Midbrain (tissue), 1 donor: ENCODE measurements around the gene ZHX3.

Experiments used
- DNase-seq: peaks from one replicate; lab custom pipeline; 2025; lab: John Stamatoyannopoulos, UW

The ZHX3 gene

DNA sequence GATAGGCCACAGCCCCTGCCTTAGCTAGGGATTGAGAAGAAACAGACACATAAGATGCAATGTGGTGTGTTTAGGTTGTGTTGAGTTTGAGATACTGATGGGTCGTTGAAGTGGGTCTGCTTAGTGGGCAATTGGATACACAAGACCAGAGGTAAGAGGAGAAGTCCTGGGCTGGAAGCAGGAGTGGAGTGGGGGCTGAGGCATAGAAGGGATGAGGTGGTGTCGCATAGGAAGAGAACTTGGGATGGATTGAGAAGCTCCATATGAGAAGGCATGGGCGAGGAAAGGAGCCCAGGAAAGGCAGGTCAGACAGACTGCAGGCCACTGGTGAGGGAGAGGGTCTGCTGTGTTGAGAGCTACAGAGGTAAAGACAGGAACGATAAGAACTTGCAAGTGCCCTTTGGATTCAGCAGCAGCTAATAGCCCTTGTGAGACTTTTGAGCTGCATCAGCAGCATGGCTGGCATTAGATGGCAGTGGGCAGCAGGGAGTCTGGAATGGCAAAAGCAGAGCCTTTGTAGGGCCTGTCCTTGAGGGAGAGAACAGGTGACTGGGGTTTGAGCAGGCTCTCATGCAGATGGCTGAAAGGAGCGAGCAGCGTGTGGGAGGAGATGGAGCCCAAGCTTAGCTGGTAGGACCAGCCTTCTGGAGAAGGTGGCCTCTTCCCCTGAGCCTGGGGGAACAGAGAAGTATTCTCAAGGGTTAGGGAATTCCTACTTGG is 147.0 kb downstream of the ZHX3 start:
- no peak for DNase-seq

DNA sequence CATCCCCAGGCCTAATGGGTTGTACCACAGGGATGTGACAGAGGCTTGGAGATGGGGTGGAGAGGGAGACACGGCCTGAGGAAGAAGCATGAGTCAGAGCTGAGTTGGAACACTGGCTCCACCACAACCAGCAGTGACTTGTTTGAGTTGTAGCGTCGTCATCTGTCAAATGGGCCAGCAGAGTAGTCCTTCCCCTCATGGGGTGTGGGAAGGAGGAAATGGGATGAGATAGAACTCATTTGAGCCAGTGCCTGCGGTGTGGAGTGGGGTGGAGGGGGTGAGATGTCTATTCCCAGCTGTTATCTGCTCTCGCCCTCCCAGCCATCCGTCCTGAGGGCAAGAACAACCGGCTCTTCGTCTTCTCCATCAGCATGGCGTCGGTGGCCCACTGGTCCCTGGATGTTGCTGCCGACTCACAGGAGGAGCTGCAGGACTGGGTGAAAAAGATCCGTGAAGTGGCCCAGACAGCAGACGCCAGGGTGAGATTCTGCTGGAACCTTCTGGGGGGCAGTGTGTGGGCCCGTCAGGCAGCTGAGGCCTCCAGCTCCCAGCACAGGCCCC is 147.7 kb downstream of the ZHX3 start:
- no peak for DNase-seq

DNA sequence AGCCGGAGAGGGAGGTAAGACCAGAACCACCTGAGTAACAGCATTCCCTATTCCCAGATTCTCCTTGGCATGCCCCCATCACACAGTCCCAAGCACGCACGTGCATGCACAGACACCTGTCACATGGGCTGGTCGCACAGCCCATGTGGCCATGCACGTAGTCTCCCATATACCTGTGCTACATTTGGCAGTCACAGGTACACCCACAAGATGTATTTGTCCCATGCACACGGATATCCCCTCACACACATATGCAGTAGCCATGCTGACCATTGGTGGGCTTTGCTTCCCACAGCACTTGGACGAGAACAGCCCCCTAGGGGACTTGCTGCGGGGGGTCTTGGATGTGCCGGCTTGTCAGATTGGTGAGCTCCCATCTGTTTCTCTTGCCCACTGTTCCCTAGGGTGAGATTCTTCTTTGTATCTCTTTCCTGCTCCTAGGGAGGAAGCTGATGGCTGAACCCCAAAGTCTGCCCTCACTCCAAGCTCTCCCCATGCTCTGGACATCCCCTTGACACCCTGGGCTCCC is 148.3 kb downstream of the ZHX3 start:
- DNase-seq, result no peak

DNA sequence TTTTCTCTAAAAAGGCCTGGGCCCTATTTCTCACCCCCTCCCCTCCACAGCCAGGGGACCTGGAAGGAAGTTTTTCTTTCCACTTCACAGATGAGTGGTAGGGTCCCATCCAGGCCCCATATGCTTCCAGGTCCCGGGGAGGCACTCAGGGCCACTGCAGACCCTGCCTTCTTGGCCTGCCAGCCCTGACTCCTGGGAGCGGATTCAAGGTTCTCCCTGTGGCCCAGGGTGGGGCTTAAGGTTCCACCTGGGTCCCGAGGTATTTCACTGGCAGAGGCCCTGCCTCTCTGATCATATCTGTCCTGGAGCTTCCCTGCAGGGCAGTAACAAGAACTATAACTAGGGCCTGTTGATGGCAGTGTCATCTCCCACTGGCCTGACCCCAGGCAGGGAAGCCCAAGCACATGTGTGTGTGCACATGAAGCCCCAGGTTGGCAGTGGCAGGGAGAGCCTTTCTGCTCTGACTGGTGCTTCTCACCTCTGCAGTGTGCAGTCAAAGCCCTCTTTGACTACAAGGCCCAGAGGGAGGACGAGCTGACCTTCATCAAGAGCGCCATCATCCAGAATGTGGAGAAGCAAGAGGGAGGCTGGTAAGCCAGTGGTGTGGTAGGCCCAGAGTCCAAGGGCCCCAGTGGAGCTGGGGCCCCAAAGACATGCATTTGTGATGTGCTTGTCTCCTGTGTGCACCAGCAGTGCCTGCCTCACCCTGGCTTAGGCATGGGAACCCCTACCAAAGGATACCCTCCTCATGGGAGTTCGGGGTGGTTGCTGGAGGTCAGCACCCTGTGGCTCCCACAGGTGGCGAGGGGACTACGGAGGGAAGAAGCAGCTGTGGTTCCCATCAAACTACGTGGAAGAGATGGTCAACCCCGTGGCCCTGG is 149.0 kb downstream of the ZHX3 start:
- no peak for DNase-seq

DNA sequence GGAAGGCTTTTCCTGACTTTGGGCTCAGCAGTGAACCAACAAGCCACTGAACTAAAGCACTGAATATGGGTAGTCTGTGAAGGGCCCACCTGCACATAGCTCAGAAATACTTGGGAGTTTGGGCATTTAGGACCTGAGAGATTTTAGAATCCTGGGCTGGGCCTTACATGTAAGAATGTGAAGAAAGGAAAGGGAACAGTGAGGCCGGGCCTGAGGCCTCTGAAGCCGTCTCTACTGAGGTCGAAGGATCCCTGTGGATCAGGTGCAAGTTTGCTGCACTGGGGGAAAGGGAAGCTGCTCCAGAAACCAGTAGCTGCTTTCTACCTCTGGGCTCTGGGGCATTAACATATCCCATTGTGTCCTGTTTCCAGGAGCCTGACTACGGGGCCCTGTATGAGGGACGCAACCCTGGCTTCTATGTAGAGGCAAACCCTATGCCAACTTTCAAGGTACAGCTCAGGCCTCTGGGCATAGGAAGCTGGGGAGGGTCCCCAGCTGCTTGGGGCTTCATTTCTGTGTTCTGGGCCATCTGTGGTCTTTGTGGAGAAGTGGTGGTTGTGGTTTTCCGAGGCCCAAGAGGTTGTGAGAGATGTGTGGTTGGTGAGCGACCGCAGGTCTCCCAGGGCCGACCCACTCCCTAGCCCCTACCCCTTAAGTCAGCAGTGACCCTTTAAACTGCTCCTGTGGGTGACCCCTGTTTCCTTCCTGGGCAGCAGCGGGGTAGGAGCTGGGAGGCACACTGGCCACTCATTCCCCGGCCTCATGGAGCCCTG is 149.9 kb downstream of the ZHX3 start:
- no peak for DNase-seq

DNA sequence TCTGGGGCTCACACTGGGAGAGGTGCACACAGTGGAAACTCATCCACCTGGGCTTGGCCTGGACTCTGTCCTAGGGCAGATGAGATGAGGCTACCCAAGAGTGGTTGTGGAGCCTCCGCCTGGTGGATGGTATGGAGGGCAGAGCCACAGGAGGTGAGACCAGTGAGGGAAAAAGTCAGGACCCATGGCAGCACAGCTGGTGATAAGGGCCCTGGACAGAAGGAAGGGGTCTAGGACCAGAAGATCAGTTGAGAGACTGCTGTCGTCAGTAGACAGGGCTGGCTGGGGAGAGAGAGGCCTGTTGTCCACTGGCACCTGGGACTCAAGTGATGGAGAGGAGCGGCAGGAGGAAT is 150.4 kb downstream of the ZHX3 start:
- DNase-seq, result no peak

DNA sequence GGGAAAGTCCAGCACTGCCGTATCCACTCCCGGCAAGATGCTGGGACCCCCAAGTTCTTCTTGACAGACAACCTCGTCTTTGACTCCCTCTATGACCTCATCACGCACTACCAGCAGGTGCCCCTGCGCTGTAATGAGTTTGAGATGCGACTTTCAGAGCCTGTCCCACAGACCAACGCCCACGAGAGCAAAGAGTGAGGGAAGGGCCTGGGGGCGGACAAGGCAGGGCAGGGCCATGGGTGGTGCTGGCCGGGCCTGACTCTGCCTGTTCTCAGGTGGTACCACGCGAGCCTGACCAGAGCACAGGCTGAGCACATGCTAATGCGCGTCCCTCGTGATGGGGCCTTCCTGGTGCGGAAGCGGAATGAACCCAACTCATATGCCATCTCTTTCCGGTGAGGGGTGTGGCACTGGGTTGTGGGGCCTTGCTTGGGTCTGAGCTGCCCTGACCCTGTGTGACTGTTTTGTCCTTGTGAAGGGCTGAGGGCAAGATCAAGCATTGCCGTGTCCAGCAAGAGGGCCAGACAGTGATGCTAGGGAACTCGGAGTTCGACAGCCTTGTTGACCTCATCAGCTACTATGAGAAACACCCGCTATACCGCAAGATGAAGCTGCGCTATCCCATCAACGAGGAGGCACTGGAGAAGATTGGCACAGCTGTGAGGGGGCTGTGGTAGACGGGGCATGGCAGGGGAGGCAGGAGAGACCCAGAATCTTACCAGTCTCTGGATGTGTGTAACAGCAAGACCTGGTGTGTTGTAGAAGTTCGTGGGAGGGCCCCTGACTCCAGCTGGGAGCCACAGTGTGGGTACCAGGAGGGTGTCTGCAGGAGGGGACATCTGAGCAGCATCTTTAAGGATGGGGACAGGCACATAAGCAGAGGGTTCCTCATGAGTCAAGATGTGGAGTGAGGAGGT is 151.1 kb downstream of the ZHX3 start:
- DNase-seq, result no peak

DNA sequence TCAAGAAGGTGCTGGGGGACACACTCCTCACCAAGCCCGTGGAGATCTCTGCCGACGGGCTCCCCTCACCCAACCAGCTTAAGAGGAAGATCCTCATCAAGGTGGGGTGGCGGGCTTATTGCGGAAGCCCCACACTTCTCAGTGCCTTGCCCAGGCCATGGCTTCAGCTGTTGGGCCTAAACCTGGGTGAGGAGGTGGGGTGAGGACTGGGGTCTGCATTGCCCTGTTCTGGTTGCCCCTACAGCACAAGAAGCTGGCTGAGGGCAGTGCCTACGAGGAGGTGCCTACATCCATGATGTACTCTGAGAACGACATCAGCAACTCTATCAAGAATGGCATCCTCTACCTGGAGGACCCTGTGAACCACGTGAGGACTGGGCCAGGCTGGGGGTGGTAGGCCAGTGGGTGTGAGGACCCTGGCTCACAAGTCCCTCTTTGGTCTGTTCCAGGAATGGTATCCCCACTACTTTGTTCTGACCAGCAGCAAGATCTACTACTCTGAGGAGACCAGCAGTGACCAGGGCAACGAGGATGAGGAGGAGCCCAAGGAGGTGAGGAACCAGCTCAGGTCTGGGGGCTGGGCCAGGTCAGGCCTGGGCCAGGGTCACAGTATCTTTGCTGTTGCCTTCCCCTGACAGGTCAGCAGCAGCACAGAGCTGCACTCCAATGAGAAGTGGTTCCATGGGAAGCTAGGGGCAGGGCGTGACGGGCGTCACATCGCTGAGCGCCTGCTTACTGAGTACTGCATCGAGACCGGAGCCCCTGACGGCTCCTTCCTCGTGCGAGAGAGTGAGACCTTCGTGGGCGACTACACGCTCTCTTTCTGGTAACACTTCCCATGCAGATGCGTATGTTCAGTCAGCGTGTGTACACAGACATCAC is 152.3 kb downstream of the ZHX3 start:
- no peak for DNase-seq

DNA sequence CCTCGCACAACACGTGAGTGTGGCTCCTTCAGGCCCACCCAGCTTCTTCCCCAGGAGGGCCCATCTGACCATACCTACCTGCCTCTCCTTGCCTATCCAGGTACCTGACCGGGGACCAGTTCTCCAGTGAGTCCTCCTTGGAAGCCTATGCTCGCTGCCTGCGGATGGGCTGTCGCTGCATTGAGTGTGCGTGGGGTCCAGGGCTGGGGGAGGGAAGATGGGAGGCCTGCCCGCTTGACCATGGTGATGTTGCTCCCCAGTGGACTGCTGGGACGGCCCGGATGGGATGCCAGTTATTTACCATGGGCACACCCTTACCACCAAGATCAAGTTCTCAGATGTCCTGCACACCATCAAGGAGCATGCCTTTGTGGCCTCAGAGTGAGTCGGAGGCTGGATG is 153.7 kb downstream of the ZHX3 start:
- no peak for DNase-seq

DNA sequence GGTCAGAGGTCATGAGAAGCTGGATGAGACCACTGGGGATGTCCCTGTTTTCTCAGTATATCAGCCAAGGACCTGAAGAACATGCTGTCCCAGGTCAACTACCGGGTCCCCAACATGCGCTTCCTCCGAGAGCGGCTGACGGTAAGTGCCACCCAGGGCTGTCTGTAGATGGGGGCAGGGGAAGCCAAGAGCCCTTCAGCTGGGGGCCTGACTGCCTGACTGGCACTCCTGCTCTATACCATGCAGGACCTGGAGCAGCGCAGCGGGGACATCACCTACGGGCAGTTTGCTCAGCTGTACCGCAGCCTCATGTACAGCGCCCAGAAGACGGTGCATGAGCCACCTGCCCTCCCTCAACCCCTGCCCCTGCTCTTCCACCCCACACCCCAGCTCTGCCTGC is 155.1 kb downstream of the ZHX3 start:
- DNase-seq, result no peak

DNA sequence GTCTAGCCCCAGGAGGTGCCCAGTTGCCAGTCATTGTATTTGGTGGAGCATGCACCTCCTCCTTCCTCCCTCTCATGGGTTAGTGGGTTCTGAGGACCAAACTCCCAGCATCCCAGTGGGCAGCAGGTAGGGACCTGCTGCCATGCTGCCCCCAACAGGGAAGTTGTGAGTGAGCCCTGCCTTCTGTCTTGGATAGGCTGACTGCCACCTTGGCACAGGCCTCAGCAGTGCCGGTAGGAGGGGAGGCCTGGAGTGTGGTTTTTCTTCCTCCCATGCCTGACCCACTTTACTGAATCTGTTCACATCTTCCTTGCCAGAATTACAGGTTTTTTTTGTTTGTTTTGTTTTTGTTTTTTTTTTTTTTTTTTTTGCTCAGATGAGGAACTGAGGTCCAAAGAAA is 155.6 kb downstream of the ZHX3 start:
- DNase-seq, result peak; percentile 22

DNA sequence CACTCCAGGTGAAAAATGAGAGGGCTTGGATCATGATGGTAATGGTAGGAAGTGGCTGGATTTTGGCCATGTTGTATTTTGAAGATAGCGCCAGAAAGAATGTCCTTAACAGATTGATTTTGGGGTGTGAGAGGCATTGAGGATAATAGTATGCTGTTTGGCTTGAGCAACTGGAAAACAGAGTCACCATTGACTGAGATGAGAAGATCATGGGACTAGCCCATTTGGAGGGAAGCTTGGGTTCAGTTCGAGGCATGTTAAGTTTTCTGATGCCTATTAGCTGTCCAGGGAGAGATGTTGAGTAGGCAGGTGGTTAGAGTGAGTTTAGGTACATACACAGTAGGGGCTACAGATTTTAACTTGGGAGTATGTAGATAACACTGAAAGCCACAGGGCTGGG is 156.8 kb downstream of the ZHX3 start:
- no peak for DNase-seq

DNA sequence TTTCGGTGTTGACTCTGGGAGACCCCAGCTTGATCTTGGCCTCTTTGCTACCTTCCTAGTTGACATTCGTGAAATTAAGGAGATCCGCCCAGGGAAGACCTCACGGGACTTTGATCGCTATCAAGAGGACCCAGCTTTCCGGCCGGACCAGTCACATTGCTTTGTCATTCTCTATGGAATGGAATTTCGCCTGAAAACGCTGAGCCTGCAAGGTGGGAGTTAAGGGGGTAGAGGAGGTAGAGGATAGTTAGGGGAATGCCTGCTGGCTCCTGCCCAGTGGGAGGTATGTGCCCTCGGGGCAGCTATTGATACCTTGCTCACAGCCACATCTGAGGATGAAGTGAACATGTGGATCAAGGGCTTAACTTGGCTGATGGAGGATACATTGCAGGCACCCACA is 158.0 kb downstream of the ZHX3 start:
- DNase-seq, result no peak

DNA sequence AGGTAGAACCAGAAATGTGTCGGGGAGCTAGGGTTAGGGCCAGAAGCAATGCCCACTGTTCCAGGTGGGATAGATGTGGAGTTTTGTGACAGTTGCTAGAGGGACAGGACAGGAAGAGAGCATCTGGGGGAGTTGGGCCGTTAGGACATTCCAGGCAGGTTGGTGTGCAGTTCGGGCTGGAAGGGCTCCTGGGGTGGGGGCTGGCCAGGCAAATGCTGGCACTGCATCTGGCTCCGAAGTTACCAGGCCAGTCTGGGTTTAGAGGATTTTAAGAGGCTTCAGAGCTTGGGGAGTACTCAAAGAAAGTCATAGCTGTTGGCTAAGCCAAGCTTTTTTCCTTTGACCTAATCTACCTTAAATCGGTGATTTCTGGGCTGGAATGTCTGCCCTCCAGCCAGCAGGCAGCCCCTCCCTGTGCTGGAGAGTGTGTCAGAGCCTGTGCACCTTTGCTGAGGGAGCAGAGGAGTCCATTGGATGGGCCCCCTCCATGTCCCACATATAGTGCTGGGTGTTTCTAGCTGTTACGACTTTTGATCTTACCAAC is 159.4 kb downstream of the ZHX3 start:
- DNase-seq, result no peak

DNA sequence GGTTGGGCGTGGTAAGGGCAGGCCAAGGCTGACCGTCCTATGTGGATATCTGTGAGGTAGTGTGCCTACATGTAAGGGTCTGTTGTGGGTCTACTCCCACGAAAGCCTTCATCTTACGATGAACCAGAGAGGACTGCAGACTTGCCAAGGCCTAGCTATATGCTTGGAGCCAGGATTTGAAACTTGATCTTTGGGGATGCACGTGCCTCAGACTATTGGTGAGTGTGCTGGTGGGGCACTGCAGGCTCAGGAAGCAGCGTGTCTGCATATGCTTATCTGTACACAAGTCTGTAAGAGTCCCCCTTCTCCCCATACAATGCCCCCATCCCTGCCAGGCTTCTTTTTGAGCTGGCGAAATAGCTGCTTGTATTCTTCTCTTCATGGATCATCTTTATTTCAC is 162.3 kb downstream of the ZHX3 start:
- DNase-seq, result no peak

DNA sequence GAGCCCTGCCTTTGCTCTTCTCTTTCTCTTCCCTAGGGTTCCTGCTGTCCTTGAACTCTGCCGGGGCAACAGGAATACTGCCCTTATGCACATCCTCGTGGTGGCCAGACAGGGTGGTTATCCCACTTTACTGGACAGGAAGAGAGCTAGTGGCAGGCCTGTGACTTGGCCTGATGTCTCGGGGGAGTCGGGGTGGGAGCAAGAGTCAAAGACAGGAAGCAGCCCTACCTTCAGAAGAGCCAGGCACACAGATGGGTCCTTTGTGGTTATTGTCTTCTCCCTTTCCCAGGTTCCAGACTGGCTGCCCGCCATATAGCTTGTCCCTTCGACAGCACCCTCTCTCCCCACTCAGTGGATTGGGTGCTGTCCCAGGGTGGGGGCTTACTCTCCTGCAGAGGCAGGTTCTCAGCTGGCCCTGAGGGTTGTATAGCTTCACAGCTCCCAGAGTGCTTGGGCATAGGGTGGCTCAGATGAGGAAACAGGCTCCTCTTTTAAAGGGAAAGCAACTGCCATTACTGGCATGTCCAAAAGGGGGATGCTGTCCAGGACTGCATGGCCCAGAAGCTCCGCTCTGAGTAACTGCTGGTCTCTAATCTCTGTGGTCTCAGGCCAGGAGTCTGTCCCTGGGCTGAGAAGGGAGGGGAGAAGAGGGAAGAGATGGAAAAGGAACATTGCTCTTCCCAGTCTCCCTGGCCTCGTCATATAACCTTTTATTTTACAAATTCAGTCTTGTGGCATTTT is 162.9 kb downstream of the ZHX3 start:
- no peak for DNase-seq

DNA sequence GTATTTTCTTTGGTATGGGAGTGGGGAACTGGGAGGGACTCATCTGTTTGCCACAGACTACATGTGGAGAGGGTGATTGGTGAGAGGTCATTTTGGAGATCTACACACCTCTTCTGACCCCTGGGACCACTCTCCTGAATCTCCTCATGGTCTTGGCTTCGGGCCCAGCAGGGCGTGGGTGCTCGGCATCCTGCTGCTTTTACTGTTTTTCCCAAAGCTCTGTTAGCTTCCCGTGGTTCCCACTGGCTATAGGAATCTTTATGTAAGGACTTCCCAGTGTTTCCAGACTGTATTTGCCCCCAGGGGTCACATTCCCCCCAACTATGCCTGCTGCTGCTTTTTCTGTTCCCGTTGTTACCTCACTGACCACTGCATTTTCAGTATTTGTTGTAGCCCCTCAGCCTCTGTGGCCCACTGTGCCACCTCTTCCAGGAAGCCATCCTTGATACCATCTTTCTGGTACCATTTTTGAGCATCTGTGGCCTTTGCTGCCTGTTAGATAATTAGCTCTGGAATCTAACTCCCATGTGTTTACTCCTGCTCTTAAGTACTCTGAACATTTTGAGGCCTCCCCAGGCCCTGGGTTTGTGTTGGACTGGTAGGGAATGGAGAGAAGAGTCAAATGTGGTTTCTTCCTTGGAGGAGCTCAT is 165.3 kb downstream of the ZHX3 start:
- no peak for DNase-seq

DNA sequence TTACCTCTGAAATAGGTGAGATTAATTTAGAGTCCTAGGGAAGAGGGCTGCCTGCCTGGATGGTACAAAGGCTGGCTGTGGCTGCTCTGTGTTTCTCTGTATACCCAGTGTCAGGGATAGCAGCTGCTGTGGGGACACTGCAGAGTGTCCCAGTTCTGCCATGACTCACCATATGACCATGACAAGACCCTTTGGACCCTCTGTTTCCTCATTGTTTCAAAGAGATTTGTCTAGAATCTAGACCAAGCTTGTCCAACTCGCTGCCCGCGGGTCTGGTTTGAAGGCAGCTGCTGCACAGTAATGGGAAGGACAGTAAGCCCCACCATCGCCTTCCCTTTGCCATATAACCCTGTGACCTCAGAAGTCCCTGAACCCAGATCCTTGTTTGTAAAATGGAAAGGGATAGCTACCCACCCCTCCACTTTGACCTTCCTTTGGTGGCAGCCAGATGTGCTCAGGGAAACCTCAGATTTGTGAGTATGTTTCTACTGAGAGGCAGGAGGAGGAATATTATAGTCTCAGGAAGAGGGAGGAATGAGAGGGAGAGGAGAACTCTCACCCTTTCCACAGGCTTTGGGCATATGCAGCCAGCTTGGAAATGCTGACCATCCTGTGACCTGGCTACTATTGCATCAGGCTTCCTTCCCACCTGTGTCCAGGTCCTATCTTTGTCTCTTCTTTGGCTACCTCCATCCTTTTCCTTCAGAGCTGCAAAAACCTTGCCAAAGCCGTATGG is 166.2 kb downstream of the ZHX3 start:
- no peak for DNase-seq
